GM19328 (cell line): Measurements from ENCODE around the gene RNF144B.
A peak's percentile ranks its signal among the peaks of the same experiment; 100 is the strongest.
"Not testable (repeated sequence)": the region's sequence is repeated elsewhere in the genome, so short reads cannot be mapped to it uniquely, and the experiment has no call there.

Experiments used
- ATAC-seq: cut with Tn5 transposase; IDR thresholded peaks from one replicate; pipeline ENCODE4 v1.9.1; 2021; ENCODE audit warnings: mild to moderate bottlenecking, moderate library complexity; ENCODE audit not compliant: unreplicated experiment

The RNF144B gene

DNA sequence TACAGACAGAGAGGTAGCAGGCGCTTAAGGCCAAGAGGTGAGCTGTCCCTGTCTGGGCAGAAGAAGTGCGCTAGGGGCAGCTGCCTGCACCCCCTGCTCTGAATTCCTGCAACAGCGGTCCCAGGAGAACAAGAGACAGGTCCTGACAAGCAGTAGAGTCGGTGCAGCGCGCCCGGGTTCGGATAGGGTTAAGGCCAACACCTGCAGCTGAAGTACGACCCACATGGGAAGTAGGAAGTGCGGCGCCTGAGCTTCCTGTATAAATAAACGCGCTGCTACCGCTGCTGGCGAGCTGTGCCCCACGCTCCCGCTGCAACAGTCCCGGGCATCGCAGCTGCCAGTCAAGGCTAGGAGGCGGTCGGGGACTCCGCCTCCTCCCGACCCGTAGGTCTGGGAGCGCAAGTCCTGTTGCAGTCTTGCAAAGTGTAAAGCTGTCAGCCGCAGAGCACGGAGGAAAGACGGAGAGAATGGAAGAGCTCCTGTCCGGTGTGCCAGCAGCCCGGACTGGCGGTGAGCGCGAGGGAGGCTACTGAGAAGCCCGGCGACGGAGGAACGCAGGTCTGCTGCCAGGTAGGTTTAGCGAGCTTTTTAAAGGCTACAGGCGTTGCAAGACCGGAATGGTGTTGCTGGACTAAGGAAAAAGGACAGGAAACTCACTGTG, at the start of gene RNF144B:
Gene RNF144B (plus strand): TSS at position 290 of the 661 bp plus-strand sequence. CDS start 12,185 bp downstream, outside the sequence.
- ATAC-seq = peak; percentile 64

DNA sequence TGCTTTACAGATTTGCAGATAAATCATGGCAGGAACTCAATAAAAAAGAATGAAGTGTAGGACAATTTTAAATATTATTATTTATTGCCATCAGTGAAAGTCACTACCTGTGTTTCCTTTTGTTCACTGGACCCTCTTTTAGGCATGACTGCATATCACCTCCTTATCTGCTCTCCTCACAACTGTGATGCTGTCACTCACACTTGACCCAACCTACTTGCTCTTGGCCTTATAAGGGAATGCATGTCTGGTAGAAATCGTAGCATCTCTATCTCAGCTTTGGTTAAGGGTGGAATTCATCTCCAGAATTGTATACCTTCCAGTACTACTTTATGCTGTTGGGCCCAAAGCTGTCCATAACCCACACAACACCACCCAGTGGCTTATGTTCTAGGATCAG, 47.6 kb upstream of the RNF144B start:
- no peak for ATAC-seq

DNA sequence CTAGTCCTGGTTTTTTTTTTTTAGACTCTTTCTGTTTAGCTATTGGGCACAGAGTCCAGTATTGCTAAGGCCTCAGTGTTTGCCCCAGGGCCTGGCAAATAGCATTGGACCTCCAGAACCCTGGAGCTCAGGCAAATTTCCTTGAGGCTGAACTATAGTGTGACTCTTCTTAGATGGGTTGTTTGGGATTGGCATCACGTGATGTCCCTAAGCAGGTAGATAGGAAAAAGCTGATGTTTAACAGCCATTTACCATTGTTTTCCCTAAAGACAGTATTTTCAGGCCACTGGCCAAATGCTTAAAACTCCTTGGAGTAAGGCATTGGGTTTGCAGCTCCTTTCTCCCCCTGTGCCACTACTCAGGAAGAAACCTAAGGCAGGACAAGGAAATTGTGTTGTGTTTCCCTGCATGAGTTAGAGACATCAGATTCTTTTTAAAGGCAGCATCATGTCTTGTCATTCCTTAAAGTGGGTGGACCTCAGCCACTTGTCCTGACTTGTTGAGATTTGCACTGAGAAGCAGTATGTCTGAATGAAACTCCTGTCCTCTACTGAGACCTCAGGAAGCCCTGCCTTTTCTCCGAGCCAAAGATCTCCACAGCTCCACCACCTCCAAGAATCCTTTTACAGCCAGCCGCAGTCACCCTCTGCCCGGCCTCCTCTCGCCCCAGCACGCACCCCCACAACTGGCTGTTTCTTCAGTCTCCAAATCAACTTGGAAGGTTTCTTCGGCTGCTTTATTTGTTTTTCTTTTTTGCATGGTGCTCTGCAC, 46.2 kb upstream of the RNF144B start:
- no peak for ATAC-seq

DNA sequence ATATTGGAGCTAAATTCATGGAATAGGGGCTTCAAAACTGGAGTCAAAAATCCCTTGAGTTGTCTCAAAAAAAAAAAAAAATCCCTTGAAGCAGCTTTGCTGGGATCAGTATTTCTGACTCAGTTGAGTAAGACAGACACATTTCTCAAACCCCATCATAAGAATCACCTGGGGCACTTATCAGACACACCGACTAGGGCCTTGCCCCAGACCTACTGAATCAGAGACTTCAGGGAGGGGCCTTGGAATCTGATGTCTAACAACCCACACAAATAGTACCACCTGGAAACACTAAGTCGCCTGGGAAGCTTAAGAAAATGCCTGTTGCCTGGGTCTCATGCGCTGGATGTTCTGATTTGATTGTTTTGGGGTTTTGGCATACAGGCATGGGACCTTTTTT, 44.9 kb upstream of the RNF144B start:
- ATAC-seq = no peak

DNA sequence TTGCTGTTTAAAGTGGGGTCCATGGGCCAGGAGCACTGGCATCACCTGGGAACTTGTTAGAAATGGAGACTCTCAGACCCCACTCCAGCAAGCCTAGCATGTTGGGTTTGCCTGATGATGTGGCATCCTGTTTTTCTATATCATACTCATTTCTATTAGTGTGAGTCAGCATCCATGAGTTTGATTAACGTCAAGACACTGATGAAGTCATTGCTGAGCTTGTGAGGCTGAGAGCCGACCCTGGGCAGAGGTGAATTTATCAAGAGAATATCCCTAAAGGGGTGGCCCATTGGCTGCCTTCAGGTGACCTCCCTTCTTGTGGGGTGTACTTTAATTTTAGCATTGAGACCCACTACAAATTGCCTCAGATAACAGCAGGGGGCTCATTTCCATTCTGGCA, 43.4 kb upstream of the RNF144B start:
- no peak for ATAC-seq

DNA sequence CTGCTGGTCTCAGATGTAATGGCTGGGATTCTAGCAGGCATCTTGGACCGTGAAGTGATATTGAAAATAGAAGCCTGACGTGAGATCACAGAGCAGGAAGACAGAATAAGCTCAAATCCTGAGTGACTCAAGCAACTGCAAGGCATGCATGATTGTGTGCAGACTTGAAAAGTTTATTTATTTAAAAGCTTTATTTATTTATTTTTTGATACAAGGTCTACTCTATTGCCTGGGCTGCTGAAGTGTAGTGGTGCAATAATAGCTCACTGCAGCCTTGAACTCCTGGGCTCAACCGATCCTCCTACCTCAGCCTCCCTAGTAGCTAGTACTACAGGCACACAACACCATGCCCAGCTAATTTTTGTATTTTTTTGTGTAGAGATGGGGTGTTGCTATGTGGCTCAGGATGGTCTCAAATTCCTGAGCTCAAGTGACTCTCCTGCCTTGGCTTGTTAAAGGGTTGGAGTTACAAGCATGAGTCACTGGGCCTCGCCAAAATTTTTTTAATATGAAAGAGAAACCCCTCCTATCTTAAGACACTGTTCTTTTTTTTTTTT, 40.1 kb upstream of the RNF144B start:
- ATAC-seq = no peak

DNA sequence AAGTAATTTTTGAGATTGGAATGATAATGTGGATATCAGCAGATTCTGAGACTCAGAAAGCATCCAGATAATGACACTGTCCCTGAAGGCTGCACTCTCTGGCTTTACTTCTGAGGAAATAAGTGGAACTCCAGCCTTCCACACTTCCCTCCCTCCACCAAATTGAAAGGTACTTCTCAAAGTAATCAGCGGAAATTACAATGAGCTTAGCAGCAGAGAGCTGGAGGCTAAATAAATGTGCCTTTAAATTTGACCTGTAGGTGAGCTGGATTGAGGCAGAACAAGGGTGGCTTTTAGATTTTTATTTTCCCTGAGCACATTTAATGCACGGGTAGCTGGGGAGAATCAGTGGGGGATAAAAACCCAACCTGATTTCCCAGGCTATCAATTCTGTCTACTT, 39.3 kb upstream of the RNF144B start:
- ATAC-seq = no peak

DNA sequence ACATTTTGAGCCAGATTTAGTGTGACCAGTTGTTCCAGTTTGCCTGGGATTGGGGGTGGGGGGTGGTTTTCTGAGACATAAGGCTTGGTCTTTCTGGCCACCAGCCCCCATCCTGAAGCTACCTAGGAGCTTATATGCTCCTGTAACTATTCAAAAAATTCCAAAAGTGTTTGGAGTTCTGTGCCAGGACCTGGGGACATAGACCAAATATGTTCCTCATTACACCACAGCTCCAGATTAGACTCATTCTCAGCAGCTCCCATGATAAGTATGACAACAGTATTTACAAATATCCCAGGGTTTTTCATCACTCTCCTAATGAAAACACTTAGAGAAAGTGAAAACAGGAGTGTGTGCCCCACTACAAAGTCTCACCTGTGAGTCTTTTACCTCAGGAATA, 37.8 kb upstream of the RNF144B start:
- no peak for ATAC-seq

DNA sequence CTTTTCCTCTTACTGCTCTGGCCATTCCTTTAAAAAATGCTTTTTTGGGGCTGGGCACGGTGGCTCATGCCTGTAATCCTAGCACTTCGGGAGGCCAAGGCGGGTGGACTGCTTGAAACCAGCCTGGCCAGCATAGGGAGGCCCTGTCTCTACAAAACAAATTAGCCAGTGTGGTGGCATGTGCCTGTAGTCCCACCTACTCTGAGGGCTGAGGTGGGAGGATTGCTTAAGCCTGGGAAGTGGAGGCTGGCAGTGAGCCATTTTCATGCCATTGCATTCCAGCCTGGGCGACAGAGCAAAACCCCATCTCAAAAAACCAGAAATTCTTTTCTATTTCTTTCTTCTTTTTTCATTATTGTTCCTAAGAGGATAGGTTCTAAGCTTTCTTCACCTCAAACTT, 36.9 kb upstream of the RNF144B start:
- ATAC-seq = no peak

DNA sequence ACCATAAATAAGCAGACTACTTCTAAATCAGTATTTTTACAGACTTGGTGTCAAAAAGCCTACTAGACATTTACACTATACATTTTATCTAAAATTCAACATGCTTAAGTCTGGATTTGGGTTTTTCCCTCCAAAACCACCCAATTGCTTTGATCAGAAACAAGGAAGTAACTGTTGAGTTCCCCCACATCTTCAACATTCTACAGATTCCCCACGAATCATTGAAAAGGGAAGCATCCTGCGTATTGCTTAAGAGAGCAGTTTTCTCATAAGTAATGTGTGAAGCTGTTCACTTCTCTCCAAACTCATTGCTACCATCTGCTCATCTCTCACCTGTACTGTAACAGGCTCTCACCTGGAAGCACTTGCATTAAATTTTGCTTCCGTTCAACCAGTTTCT, 36.4 kb upstream of the RNF144B start:
- no peak for ATAC-seq

DNA sequence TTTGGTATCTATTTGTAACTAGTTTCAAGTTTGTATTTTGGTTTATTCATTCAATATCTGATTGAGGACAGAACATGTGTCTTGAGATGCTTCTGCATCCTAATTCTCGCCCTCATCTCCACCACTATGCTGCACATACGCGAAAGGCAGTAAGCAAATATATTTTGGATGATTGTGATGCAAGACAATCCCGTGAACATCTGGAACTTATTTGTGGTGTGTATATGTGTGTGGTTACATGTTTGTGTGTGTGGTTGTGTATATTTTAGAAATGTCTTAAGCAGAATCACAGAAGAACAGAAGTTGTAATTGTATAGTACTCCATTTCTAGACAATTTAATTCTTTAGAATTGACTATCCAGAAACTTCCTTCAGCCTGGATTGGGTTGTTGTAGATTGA, 35.1 kb upstream of the RNF144B start:
- ATAC-seq = no peak

DNA sequence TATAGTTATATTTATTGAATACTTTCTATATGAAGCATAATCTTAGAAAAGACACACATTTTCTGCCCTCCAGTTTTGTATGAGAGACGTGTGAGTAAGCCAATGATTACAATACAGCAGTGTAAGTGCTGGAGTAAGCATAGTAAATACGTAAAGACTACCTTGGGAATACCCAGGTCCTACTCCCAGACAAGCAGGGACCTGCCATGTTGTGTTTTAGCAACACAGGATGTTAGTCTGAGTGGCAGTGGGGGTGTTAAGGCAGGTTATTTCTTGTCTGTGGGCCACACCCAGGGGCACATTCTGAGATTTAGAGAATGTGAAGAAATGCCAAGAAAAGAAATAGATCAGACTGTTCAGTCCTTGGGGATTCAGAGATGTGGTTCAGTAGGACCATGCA, 34.3 kb upstream of the RNF144B start:
- no peak for ATAC-seq

DNA sequence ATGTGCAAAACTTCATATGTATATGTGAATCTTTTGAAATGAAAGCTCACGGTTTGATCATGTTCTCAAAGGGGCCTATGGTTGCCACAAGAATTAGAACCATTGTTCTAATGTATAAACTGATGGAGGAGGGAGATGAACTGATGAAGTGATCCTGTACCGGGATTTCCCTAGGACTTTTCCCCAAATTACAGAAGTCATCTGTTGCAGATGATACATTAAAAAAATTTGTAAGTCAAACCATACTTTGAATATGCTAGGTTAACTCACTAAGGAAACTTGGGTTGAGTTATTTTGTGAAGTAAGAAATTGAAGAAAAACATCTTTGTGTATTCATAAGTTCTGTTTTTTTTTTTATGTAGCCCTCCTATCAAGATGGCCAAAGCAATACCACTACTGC, 33.9 kb upstream of the RNF144B start:
- ATAC-seq = no peak

DNA sequence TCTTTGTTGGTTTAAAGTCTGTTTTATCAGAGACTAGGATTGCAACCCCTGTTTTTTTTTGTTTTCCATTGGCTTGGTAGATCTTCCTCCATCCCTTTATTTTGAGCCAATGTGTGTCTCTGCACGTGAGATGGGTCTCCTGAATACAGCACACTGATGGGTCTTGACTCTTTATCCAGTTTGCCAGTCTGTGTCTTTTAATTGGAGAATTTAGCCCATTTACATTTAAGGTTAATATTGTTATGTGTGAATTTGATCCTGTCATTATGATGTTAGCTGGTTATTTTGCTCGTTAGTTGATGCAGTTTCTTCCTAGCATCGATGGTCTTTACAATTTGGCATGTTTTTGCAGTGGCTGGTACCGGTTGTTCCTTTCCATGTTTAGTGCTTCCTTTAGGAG, 29.6 kb upstream of the RNF144B start:
- not testable (repeated sequence) for ATAC-seq

DNA sequence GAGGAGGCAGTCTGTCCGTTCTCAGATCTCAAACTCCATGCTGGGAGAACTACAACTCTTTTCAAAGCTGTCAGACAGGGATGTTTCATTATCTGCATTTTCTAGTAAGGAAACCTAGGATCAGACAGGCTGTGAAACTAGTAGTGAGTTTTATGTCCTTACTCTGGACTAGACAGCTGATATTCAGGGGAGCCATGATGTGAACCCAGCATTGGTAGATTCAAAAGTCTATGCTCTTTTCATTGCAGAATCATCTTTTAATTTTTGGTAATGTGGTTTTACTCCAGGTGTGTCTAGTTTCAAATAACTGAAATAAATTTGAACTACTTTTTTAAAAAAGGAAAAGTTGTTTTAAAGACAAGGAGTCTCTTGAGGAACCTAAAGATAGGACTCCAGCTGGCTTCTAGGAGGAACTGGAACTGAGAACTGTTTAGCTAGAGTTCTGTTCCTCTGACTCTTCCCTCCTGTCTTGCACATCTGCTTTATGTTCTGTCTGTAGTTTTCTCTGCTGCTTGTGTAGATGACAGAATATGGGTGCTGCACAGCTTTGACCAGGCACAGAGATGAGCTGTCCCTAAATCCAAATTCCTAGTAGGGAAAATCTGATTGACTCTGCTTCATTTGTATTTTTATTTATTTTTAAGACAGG, 27.8 kb upstream of the RNF144B start:
- peak; percentile 95 for ATAC-seq

DNA sequence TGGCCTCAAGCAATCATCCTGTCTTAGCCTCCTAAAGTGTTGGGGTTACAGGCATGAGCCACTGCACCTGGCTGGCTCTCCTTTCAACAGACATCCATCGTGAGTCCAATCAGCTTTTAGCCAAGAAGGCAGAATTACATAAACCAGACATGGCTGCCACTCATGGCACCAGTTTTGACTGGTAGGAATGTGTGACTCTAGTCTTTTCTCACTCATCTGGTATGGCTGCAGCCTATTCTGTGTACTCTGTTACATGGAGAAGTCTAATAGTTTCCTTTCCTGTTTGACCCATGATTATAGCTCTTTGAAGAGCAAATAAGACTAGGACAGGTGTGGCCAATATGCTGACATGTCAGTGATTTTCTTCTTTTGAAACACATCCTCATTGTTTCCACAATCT, 27.0 kb upstream of the RNF144B start:
- ATAC-seq = no peak

DNA sequence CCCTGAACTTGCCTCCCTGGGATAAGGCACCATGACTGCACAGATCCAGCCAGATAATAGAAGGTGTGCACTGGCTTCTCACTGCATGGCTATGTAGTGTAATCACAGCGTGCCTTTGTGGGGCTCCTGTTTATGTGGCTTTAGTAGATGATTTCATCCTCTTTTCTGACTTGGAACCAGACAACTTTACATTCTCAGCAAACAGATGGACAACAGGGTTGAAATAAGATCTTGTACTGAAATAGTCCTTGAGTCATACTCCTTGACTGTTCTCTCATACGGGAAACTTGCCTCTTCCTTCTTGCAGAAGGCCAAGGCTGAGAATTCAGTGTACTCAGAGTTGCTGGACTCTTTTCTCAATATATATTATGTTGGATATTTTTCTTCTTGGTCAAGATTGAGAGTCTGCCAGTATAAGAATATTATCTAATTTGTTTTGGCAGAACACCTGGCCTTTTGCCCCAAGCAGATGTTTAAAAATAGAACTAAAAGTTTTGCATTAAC, 25.0 kb upstream of the RNF144B start:
- no peak for ATAC-seq

DNA sequence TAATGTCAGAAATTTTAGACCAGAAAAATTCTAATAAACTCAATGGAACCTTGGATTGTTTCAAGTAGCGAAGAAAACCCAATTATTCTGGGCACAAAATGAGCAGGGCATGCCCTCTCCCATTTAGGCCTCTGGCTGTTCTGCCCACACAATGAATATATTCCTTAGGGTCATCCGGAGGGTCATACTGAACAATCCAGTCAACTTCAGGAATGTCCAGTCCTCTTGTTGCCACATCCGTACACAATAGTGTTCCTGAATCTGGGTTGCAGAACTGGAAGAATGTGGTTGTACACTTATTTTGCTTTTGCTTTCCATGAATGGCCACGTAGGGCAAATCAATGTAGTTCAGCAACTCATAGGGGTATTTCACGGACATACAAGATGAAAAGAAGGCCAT, 23.4 kb upstream of the RNF144B start:
- ATAC-seq = no peak

DNA sequence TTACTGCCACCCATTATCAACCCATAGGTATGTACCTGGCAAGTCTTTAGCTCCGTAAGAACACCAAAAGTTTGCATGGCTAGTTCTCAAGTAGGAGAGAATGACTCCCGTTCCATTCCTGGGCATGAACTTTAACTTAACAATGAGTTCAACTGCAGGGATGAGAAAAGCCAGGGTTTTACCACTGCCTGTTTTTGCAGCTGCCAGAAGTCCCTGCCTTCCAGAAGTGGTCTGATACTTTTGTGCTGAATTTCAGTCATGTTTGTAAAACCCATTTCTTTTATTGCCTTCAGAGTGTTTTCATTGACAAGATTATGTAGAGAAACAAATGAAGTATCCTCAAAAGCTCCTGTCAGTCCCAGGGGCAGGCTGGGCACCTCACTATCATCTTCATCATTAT, 22.6 kb upstream of the RNF144B start:
- not testable (repeated sequence) for ATAC-seq

DNA sequence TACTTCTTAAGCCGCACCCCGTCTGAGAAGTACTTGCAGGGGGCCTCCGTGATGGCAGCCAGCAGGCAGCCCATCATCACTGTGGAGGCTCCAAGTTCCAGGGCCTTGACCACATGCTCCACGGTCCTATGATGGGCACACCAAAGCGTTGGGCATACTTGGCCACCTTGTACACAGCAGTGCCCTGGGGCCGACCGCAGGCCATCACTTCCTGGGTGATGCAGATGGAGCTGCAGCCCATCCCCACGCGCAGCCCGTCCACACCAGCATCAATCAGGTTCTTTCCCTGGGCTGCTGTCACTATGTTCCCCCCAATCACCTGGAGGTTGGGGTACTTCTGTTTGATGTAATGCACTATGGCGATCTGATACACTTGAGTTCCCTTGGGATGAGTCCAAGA, 19.8 kb upstream of the RNF144B start:
- ATAC-seq = no peak

DNA sequence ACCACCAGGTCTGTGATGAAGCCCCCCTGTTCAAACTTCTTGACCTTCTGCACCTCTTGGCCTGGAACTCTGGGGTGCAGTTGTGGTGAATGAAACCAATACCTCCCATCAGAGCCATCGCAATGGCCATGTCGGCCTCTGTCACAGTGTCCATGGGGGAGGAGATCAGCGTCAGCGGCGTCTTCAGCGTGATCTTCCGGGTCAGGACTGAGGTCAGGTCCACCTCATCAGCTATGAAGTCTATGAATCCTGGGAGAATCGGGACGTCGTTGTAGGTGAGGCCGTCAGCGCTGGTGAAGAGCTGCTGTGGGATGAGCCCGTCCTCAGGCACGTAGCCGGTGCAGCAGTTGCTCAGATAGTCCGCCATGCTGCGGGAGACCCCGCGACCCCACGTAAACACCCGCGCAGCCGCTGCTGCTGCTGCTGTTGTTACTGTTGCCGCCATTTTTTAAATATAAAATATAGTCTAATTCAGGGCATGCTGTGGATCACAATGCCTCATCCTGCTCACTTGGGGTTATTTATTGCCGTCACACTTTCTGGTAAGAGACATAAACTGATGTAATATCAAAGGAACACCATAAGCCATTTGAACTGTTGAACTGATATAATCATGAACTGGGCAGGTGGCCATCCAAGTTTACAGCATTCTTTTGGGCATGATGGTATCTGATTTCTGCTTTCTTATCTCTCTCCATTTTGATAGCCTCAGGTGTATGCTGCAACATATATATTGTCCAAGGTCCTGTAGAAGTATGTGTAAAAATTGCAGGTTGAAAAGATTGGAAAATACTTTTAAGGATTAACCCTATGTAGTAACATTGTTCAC, 18.7 kb upstream of the RNF144B start:
- no peak for ATAC-seq
